ENCODE results near the gene SLC37A1. TPM values are rescaled to one million over a fixed set of nuclear protein-coding genes. Genes with fewer than 3 reads are reported as not detected.

The SLC37A1 gene
- total RNA-seq, 1 experiment from 2014 or later, result 37.7 TPM

GRCh38 chr21:42624936-42625335, 111.3 kb downstream of the SLC37A1 start:
- WGBS (ENCODE audit: extremely low coverage, insufficient read length, low lambda C conversion rate), result no CpG with 5 or more reads among the region's 6 CpGs
- no peak overlapping the region for H2AFZ ChIP-seq (ENCODE audit: low read length)
- TF ChIP-seq CTCF (conservative IDR thresholded peaks at IDR 0.05), result no peak

More at GRCh38 chr21:42624936-42625335, 111.3 kb downstream of the SLC37A1 start:
- H4K20me1 ChIP-seq (ENCODE audit: control insufficient read depth, insufficient read depth, insufficient read length), result no peaks in the 10 kb centered on the region
- no peak overlapping the region for H4K91ac ChIP-seq (ENCODE audit: insufficient read length, low read depth, low read length)
- H2BK5ac ChIP-seq (ENCODE audit: insufficient read length, low read length), result no peak overlapping the region
- no peak overlapping the region for H3K27ac ChIP-seq (ENCODE audit: insufficient read length, low read depth, low read length)
- H3K23ac ChIP-seq (ENCODE audit: insufficient read length, low read depth, low read length), result no peak overlapping the region
- H3K9me3 Mint-ChIP-seq, result peaks cover 3% of the 10 kb centered on the region in 2 experiments; a peak in 2 of 5 replicates
- no peak overlapping the region for H3K4me2 ChIP-seq (ENCODE audit: insufficient read depth, insufficient read length, low read length)
- no peaks in the 10 kb centered on the region for H3K79me1 ChIP-seq (ENCODE audit: insufficient read depth, low read depth, low read length, poor library complexity, severe bottlenecking)
- no peaks in the 10 kb centered on the region for H3K79me2 ChIP-seq (ENCODE audit: insufficient read depth, low read length)
- H3K4me1 Mint-ChIP-seq, result peaks cover 15 to 18% of the 10 kb centered on the region in 2 experiments
- H3K27ac Mint-ChIP-seq, result no peak overlapping the region
- no peak overlapping the region for H2AK5ac ChIP-seq (ENCODE audit: insufficient read length, low read length)
- no peak overlapping the region for H3K56ac ChIP-seq (ENCODE audit: insufficient read length, low read depth, low read length)
- H3K27me3 ChIP-seq (ENCODE audit: insufficient read depth, low read length), result no peaks in the 10 kb centered on the region
- no peak overlapping the region for H3K4me3 Mint-ChIP-seq
- H3K18ac ChIP-seq (ENCODE audit: insufficient read length, low read depth, low read length), result no peak overlapping the region
- H3K27me3 Mint-ChIP-seq (ENCODE audit: low read depth), result peaks cover 29% of the 10 kb centered on the region
- no peaks in the 10 kb centered on the region for H3K9me3 ChIP-seq (ENCODE audit: control insufficient read depth, low read depth, low read length)
- H2BK120ac ChIP-seq (ENCODE audit: low read depth, low read length, poor library complexity, severe bottlenecking), result no peak overlapping the region
- H2BK12ac ChIP-seq (ENCODE audit: insufficient read length, low read depth, low read length), result no peak overlapping the region
- no peak overlapping the region for H2BK15ac ChIP-seq (ENCODE audit: low read depth, low read length)
- no peak overlapping the region for H4K5ac ChIP-seq (ENCODE audit: insufficient read length, low read depth, low read length)
- H3K4me1 ChIP-seq (ENCODE audit: insufficient read depth, low read length), result no peaks in the 10 kb centered on the region
- no peak overlapping the region for H3K4ac ChIP-seq (ENCODE audit: low read depth, low read length)
- H3K23me2 ChIP-seq (ENCODE audit: insufficient read length, low read depth, low read length, poor library complexity, severe bottlenecking), result peaks cover 5% of the 10 kb centered on the region
- H3K14ac ChIP-seq (ENCODE audit: insufficient read depth, low read length), result no peak overlapping the region
- DNase-seq, result no peak
- H2BK20ac ChIP-seq (ENCODE audit: low read depth, low read length, poor library complexity, severe bottlenecking), result no peak overlapping the region
- H3T11ph ChIP-seq (ENCODE audit: low read length), result no peak overlapping the region
- no peak overlapping the region for H4K8ac ChIP-seq (replicated peaks; ENCODE audit: insufficient read length, low read depth, low read length)
- no peaks in the 10 kb centered on the region for H3K36me3 Mint-ChIP-seq (ENCODE audit: insufficient read depth in 1 of 3, low read depth in 3 of 3)
- no peak overlapping the region for H3K9ac ChIP-seq (ENCODE audit: extremely low read depth, insufficient read length, low read length)
